HL-60 (cell line): Measurements from ENCODE around the gene SEPSECS.
A peak's percentile ranks its signal among the peaks of the same experiment; 100 is the strongest.

Experiments used
- GABPA ChIP-seq: IDR thresholded peaks from 2 replicates; pipeline ENCODE4 v1.6.1; 2012; ENCODE audit warnings: low read depth
- TF ChIP-seq, protein P1 (sequence below): IDR thresholded peaks from one replicate; pipeline ENCODE4 v1.5.1; 2011; ENCODE audit warnings: low read length, control low read depth, inconsistent platforms; ENCODE audit not compliant: insufficient read depth
- TF ChIP-seq, protein P2 (sequence below): IDR thresholded peaks from 2 replicates; pipeline ENCODE4 v1.6.1; 2012; ENCODE audit warnings: low read depth; ENCODE audit not compliant: insufficient replicate concordance

- TF ChIP-seq, protein P1, sequence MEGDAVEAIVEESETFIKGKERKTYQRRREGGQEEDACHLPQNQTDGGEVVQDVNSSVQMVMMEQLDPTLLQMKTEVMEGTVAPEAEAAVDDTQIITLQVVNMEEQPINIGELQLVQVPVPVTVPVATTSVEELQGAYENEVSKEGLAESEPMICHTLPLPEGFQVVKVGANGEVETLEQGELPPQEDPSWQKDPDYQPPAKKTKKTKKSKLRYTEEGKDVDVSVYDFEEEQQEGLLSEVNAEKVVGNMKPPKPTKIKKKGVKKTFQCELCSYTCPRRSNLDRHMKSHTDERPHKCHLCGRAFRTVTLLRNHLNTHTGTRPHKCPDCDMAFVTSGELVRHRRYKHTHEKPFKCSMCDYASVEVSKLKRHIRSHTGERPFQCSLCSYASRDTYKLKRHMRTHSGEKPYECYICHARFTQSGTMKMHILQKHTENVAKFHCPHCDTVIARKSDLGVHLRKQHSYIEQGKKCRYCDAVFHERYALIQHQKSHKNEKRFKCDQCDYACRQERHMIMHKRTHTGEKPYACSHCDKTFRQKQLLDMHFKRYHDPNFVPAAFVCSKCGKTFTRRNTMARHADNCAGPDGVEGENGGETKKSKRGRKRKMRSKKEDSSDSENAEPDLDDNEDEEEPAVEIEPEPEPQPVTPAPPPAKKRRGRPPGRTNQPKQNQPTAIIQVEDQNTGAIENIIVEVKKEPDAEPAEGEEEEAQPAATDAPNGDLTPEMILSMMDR: no peak
- TF ChIP-seq, protein P2, sequence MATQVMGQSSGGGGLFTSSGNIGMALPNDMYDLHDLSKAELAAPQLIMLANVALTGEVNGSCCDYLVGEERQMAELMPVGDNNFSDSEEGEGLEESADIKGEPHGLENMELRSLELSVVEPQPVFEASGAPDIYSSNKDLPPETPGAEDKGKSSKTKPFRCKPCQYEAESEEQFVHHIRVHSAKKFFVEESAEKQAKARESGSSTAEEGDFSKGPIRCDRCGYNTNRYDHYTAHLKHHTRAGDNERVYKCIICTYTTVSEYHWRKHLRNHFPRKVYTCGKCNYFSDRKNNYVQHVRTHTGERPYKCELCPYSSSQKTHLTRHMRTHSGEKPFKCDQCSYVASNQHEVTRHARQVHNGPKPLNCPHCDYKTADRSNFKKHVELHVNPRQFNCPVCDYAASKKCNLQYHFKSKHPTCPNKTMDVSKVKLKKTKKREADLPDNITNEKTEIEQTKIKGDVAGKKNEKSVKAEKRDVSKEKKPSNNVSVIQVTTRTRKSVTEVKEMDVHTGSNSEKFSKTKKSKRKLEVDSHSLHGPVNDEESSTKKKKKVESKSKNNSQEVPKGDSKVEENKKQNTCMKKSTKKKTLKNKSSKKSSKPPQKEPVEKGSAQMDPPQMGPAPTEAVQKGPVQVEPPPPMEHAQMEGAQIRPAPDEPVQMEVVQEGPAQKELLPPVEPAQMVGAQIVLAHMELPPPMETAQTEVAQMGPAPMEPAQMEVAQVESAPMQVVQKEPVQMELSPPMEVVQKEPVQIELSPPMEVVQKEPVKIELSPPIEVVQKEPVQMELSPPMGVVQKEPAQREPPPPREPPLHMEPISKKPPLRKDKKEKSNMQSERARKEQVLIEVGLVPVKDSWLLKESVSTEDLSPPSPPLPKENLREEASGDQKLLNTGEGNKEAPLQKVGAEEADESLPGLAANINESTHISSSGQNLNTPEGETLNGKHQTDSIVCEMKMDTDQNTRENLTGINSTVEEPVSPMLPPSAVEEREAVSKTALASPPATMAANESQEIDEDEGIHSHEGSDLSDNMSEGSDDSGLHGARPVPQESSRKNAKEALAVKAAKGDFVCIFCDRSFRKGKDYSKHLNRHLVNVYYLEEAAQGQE: peak; percentile 29
- TF ChIP-seq GABPA: no peak
These were observed at the start of gene SEPSECS for GRCh38 chr4:25159837-25160713.
